Activated T-cell treated with anti-CD3 and anti-CD28 coated beads for 4 hours (primary cell): ENCODE measurements around the gene C10orf143.
"Not testable (repeated sequence)": the region's sequence is repeated elsewhere in the genome, so short reads cannot be mapped to it uniquely, and the experiment has no call there.

Experiments used
- DNase-seq: peaks from one replicate; pipeline ENCODE4 v3.0.0-alpha.2; 2020

The C10orf143 gene

GRCh38 chr10:130027716-130028464 lies 82.7 kb downstream of the C10orf143 start:
- no peak for DNase-seq

GRCh38 chr10:130026670-130027456 lies 83.8 kb downstream of the C10orf143 start:
- no peak for DNase-seq

- DNase-seq: no peak
These were observed 84.7 kb downstream of the C10orf143 start for GRCh38 chr10:130025811-130026485.

- no peak for DNase-seq
These were observed 85.3 kb downstream of the C10orf143 start for GRCh38 chr10:130025326-130025725.

- DNase-seq: no peak
These were observed 85.8 kb downstream of the C10orf143 start for GRCh38 chr10:130024779-130025325.

GRCh38 chr10:130024326-130024725 lies 86.3 kb downstream of the C10orf143 start:
- not testable (repeated sequence) for DNase-seq

- DNase-seq: no peak
These were observed 87.0 kb downstream of the C10orf143 start for GRCh38 chr10:130023454-130024230.

GRCh38 chr10:130022511-130023299 lies 87.9 kb downstream of the C10orf143 start:
- no peak for DNase-seq

- no peak for DNase-seq
These were observed 88.5 kb downstream of the C10orf143 start for GRCh38 chr10:130022086-130022485.

GRCh38 chr10:130021383-130021950 lies 89.2 kb downstream of the C10orf143 start:
- no peak for DNase-seq

- DNase-seq: no peak
These were observed 89.8 kb downstream of the C10orf143 start for GRCh38 chr10:130020651-130021382.

GRCh38 chr10:130018730-130019185 lies 91.9 kb downstream of the C10orf143 start:
- no peak for DNase-seq

GRCh38 chr10:130018265-130018664 lies 92.4 kb downstream of the C10orf143 start:
- DNase-seq: no peak

GRCh38 chr10:130017631-130018022 lies 93.0 kb downstream of the C10orf143 start:
- DNase-seq: no peak

GRCh38 chr10:130016993-130017630 lies 93.5 kb downstream of the C10orf143 start:
- no peak for DNase-seq

- DNase-seq: no peak
These were observed 94.5 kb downstream of the C10orf143 start for GRCh38 chr10:130016095-130016494.

GRCh38 chr10:130015075-130015695 lies 95.4 kb downstream of the C10orf143 start:
- no peak for DNase-seq

GRCh38 chr10:130014263-130015074 lies 96.2 kb downstream of the C10orf143 start:
- no peak for DNase-seq
